Activated T-cell treated with anti-CD3 and anti-CD28 coated beads, Interleukin-2, amount 50 U/mL, for 72 hours (primary cell): ENCODE measurements around the gene C20orf96. TPM values are rescaled to one million over a fixed set of nuclear protein-coding genes. Genes with fewer than 3 reads are reported as not detected.

Source experiments
- ATAC-seq, 2 donors: fragments of 150-1000 bp; cut with Tn5 transposase; replicated peaks in 1 of 2; 2 replicates each; pipeline ENCODE4 v1.10.0; 2021; ENCODE audit warnings: moderate library complexity in 2 of 2, mild to moderate bottlenecking in 1 of 2
- DNase-seq, 2 donors: peaks; one replicate each; pipeline ENCODE4 v3.0.0; 2021 to 2022; ENCODE audit warnings: mixed read lengths in 1 of 2
- H3K27ac Mint-ChIP-seq: one replicate; pipeline ENCODE4 v1.8.0; 2022; ENCODE audit warnings: mild to moderate bottlenecking, moderate library complexity, mixed read lengths
- H3K27me3 Mint-ChIP-seq: one replicate; pipeline ENCODE4 v1.8.0; 2022; ENCODE audit warnings: low read depth, mixed read lengths
- H3K36me3 Mint-ChIP-seq, 2 donors: one replicate each; pipeline ENCODE4 v1.8.0; 2022; ENCODE audit warnings: mixed read lengths in 2 of 2, mild to moderate bottlenecking in 1 of 2; ENCODE audit not compliant: insufficient read depth in 2 of 2
- H3K4me1 Mint-ChIP-seq: one replicate; pipeline ENCODE4 v1.8.0; 2022; ENCODE audit warnings: low read depth, mixed read lengths
- H3K4me3 Mint-ChIP-seq, 2 donors: one replicate each; pipeline ENCODE4 v1.8.0; 2022; ENCODE audit warnings: mild to moderate bottlenecking in 2 of 2, mixed read lengths in 2 of 2, moderate library complexity in 2 of 2
- H3K9me3 Mint-ChIP-seq, 2 donors: one replicate each; pipeline ENCODE4 v1.8.0; 2022; ENCODE audit warnings: mixed read lengths in 2 of 2
- total RNA-seq, 2 donors: library from RNA; stranded (reverse); gene quantifications; one replicate each; pipeline ENCODE4 v1.2.3, GENCODE V29; 2022

The C20orf96 gene
- total RNA-seq, 2 donors from 2014 or later: 6.4 to 9.4 TPM

- peaks cover 21% of the 10 kb centered on the region for H3K4me1 Mint-ChIP-seq
- H3K36me3 Mint-ChIP-seq: peaks cover 0 to 2% of the 10 kb centered on the region in 2 donors
- DNase-seq (no peak), ATAC-seq (no peak)
- no peaks in the 10 kb centered on the region for H3K27me3 Mint-ChIP-seq
- no peak overlapping the region for H3K4me3 Mint-ChIP-seq
- peaks cover 1 to 2% of the 10 kb centered on the region in 2 donors for H3K9me3 Mint-ChIP-seq
- no peak overlapping the region for H3K27ac Mint-ChIP-seq
Observed at GRCh38 chr20:308427-309038, 18.0 kb upstream of the C20orf96 start.

- H3K4me3 Mint-ChIP-seq: no peak overlapping the region
- no peak for DNase-seq
- no peak overlapping the region for H3K27ac Mint-ChIP-seq
- ATAC-seq: no peak
- H3K4me1 Mint-ChIP-seq: peaks cover 37% of the 10 kb centered on the region
- peaks cover 0 to 2% of the 10 kb centered on the region in 2 donors for H3K36me3 Mint-ChIP-seq
- H3K27me3 Mint-ChIP-seq: no peaks in the 10 kb centered on the region
- H3K9me3 Mint-ChIP-seq: peaks cover 0 to 1% of the 10 kb centered on the region in 2 donors
Observed at GRCh38 chr20:305745-306144, 15.2 kb upstream of the C20orf96 start.

- ATAC-seq (peak; percentile 59 to 73), DNase-seq (peak in 1 of 2 donors; percentile 29)
- Mint-ChIP-seq H3K27ac (no peak overlapping the region), H3K9me3 (peaks cover 0 to 1% of the 10 kb centered on the region in 2 donors), H3K4me3 (peak overlapping the region; percentile 29 to 71), H3K27me3 (no peaks in the 10 kb centered on the region), H3K4me1 (peaks cover 41% of the 10 kb centered on the region), H3K36me3 (peaks cover 8 to 21% of the 10 kb centered on the region in 2 donors)
Observed at GRCh38 chr20:301886-302848, 11.6 kb upstream of the C20orf96 start.

DNA sequence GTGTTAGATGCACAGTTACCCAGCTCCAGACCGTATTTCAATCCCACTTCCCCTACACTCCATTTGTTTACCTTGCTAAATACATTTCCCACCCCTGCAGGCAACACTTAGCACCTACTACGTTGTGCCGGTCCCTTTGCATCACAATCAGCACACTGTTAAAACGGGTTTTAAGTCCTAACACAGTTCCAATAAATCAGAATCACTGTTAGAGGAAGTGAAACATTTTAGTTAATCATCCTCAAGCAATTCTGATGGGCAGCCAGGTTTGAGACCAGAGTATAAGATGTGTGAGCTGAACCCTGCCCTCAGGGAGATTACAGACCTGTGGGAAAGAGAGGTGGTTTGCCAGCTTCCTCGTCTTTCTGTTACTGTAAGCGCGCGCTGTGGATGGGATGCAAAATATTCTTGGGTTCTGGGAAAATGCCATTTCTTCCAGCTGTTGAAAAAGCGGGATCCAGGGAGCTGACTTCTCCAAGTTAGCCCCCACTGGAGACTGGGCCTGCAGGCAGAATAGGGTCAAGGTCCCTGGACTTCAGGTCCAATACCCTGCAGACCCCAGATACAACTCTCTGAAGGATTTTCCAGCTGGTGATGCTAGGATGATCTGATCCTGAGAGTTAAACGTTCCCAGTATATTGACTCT, 9.9 kb upstream of the C20orf96 start:
- Mint-ChIP-seq H3K4me1 (peaks cover 56% of the 10 kb centered on the region), H3K9me3 (no peaks in the 10 kb centered on the region), H3K27me3 (no peaks in the 10 kb centered on the region), H3K27ac (peak overlapping the region; percentile 18), H3K36me3 (peaks cover 8 to 21% of the 10 kb centered on the region in 2 donors), H3K4me3 (peak overlapping the region; percentile 99 to 100)
- DNase-seq: no peak
- ATAC-seq: no peak

GRCh38 chr20:298776-299391, 8.3 kb upstream of the C20orf96 start:
- peak overlapping the region; percentile 98 for H3K27ac Mint-ChIP-seq
- DNase-seq (no peak), ATAC-seq (no peak)
- peak overlapping the region; percentile 99 to 100 for H3K4me3 Mint-ChIP-seq
- peaks cover 56% of the 10 kb centered on the region for H3K4me1 Mint-ChIP-seq
- H3K36me3 Mint-ChIP-seq: peaks cover 8 to 21% of the 10 kb centered on the region in 2 donors
- H3K27me3 Mint-ChIP-seq: no peaks in the 10 kb centered on the region
- no peaks in the 10 kb centered on the region for H3K9me3 Mint-ChIP-seq

DNA sequence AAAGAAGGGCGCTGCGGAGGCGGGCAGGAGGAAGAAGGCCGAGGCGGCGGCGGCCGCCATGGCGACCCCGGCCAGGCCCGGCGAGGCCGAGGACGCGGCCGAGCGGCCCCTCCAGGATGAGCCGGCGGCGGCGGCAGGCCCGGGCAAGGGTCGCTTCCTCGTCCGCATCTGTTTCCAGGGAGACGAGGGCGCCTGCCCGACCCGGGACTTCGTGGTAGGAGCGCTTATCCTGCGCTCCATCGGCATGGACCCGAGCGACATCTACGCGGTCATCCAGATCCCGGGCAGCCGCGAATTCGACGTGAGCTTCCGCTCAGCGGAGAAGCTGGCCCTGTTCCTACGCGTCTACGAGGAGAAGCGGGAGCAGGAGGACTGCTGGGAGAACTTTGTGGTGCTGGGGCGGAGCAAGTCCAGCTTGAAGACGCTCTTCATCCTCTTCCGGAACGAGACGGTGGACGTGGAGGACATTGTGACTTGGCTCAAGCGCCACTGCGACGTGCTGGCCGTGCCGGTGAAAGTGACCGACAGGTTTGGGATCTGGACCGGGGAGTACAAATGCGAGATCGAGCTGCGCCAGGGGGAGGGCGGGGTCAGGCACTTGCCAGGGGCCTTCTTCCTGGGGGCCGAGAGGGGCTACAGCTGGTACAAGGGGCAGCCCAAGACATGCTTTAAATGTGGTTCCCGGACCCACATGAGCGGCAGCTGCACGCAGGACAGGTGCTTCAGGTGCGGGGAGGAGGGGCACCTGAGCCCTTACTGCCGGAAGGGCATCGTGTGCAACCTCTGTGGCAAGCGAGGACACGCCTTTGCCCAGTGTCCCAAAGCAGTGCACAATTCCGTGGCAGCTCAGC, 7.6 kb upstream of the C20orf96 start:
- no peaks in the 10 kb centered on the region for H3K9me3 Mint-ChIP-seq
- DNase-seq: peak; percentile 48 to 50
- peak; percentile 9 to 31 for ATAC-seq
- H3K27me3 Mint-ChIP-seq: no peaks in the 10 kb centered on the region
- peaks cover 56% of the 10 kb centered on the region for H3K4me1 Mint-ChIP-seq
- peak overlapping the region; percentile 99 to 100 for H3K4me3 Mint-ChIP-seq
- H3K27ac Mint-ChIP-seq: peak overlapping the region; percentile 98
- H3K36me3 Mint-ChIP-seq: peaks cover 8 to 21% of the 10 kb centered on the region in 2 donors

GRCh38 chr20:297098-297924, 6.8 kb upstream of the C20orf96 start, which contains the start of gene ZCCHC3:
Gene ZCCHC3, plus strand, starts transcription at chr20:297570. Its CDS starts 17 bp downstream, at chr20:297587.
- Mint-ChIP-seq H3K9me3 (no peaks in the 10 kb centered on the region), H3K36me3 (peaks cover 8 to 21% of the 10 kb centered on the region in 2 donors), H3K27ac (peak within 1 kb of the TSS; percentile 99), H3K27me3 (no peaks in the 10 kb centered on the region), H3K4me1 (peaks cover 52% of the 10 kb centered on the region), H3K4me3 (peak within 1 kb of the TSS; percentile 99 to 100)
- peak; percentile 91 for DNase-seq
- ATAC-seq: peak; percentile 88 to 90

- Mint-ChIP-seq H3K9me3 (no peaks in the 10 kb centered on the region), H3K4me1 (peaks cover 37% of the 10 kb centered on the region), H3K27me3 (no peaks in the 10 kb centered on the region), H3K36me3 (peaks cover 8 to 19% of the 10 kb centered on the region in 2 donors), H3K4me3 (peak overlapping the region; percentile 91 to 100), H3K27ac (peak overlapping the region; percentile 80)
- ATAC-seq (no peak), DNase-seq (no peak)
Observed at GRCh38 chr20:295804-296203, 5.3 kb upstream of the C20orf96 start.

GRCh38 chr20:294602-295001, 4.1 kb upstream of the C20orf96 start:
- H3K36me3 Mint-ChIP-seq: peaks cover 6 to 16% of the 10 kb centered on the region in 2 donors

DNA sequence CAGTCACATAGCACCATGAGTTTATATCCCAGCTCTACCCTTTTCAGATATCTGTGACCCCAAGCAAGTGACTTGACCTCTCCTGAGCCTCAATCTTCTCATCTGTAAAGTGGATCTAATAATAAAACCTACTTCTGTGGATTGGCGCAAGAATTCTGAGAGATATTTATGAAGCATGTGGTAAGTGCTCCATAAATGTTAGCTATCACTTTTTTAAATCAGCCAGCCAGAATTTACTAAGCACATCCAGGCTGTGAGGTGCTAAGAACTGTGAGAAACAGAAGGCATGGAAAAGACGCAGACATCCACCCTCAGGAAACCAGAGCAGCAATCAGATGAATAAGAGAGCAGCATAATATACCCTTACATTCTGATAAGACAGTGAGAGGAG, 862 bp downstream of the C20orf96 start:
- Mint-ChIP-seq H3K9me3 (no peaks in the 10 kb centered on the region), H3K27ac (peak overlapping the region; percentile 86), H3K4me3 (no peak overlapping the region), H3K27me3 (no peaks in the 10 kb centered on the region), H3K4me1 (peaks cover 24% of the 10 kb centered on the region), H3K36me3 (no peaks in the 10 kb centered on the region)
- DNase-seq: no peak
- no peak for ATAC-seq

More at GRCh38 chr20:294602-295001, 4.1 kb upstream of the C20orf96 start:
- Mint-ChIP-seq H3K27me3 (no peaks in the 10 kb centered on the region), H3K9me3 (no peaks in the 10 kb centered on the region), H3K4me1 (peaks cover 31% of the 10 kb centered on the region), H3K27ac (no peak overlapping the region), H3K4me3 (no peak overlapping the region)
- ATAC-seq: no peak
- DNase-seq: no peak

DNA sequence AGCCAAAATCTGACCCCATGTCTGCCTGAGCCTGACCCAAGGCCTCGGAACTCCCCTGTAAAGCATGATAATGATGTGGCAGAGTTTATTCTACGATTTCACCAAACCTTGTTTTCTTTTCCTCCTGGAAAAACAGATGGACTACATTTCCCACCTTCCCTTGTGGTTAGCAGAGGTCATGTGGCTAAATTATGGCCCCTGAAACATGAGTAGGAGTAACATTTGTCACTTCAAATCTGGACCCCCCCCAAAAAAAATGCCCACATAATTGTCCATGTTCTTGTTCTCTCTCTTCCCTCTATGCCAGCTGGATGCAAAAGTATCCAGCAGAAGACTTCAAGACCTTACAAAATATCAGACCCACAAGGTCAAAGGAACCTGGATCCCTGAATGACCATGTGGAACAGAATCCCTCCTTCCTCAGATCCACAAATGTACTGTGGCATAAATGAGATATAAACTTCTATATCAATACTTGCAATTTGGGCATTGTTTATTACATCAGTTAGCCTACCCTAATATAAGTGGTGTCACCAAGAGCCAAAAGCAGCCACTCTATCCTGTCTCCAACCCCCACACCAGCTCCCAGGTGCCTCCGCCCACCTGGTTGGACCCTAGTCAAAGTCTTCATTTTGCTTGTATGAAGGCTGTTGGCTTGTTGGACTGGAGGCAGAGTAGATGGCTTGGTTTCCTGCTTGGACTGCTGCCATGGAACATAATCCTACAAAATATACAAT, 1.4 kb downstream of the C20orf96 start:
- Mint-ChIP-seq H3K27me3 (no peaks in the 10 kb centered on the region), H3K36me3 (no peaks in the 10 kb centered on the region), H3K9me3 (no peaks in the 10 kb centered on the region), H3K4me1 (peaks cover 24% of the 10 kb centered on the region), H3K4me3 (no peak overlapping the region), H3K27ac (no peak overlapping the region)
- ATAC-seq (no peak), DNase-seq (no peak)
